GM12878 (cell line): Measurements from ENCODE around the gene ADGRV1. TPM values are rescaled to one million over a fixed set of nuclear protein-coding genes. Genes with fewer than 3 reads are reported as not detected.

ENCODE experiments used
- ATAC-seq: fragments of 200-7000 bp; cut with Tn5 transposase; 3 replicates; pipeline ENCODE4 v1.9.1; 2020; ENCODE audit warnings: mild to moderate bottlenecking, moderate library complexity
- BruUV-seq: library from RNA; stranded (reverse); fragments of 400-500 nt; replicated peaks from 2 replicates; lab custom pipeline; 2021; lab: Mats Ljungman, UMichigan
- CTCF ChIA-PET: fragments of 300-600 bp; sonication (Branson Sonifier 250); formaldehyde crosslinking; extraction: SDS; loops from one replicate; lab custom pipeline; 2021; ENCODE audit warnings: inconsistent platforms; lab: Yijun Ruan, JAX
- POLR2A ChIA-PET: fragments of 350-600 bp; formaldehyde crosslinking; extraction: SDS; loops from one replicate; lab custom pipeline; 2021; ENCODE audit warnings: inconsistent platforms; lab: Charles Lee
- RAD21 ChIA-PET: fragments of 300-600 bp; sonication (Branson Sonifier 250); formaldehyde crosslinking; loops from one replicate; lab custom pipeline; 2023; ENCODE audit warnings: antibody characterized with exemption; ENCODE audit not compliant: unreplicated experiment; lab: Charles Lee
- SMC1A ChIA-PET: fragments of 300-600 bp; sonication (Branson Sonifier 250); formaldehyde crosslinking; loops from one replicate; lab custom pipeline; 2023; ENCODE audit not compliant: unreplicated experiment, uncharacterized antibody; lab: Charles Lee
- DNase-seq: peaks from one replicate; pipeline ENCODE4 v3.0.0-alpha.2; 2011; ENCODE audit warnings: low read depth, low spot score
- FAIRE-seq: peaks from 3 replicates; lab custom pipeline; 2011; peaks lifted over from hg19 to GRCh38; lab: Jason Lieb, UNC
- H2AFZ ChIP-seq: 2 replicates; pipeline ENCODE4 v1.6.0; 2011; ENCODE audit warnings: low read depth, low read length, control low read depth; ENCODE audit not compliant: control insufficient read depth
- H3K27ac ChIP-seq: 2 replicates; pipeline ENCODE4 v1.5.1; 2011; ENCODE audit warnings: control low read depth; ENCODE audit not compliant: control insufficient read depth, insufficient read depth
- H3K27me3 ChIP-seq, 2 experiments: replicated peaks in 1 of 2; 2 replicates each; pipeline versions ENCODE4 v1.6.0 to v1.6.1; 2011; ENCODE audit warnings: low read length in 1 of 2; ENCODE audit not compliant: control insufficient read depth in 2 of 2, insufficient read depth in 2 of 2
- H3K36me3 ChIP-seq, 2 experiments: 2 replicates each; pipeline ENCODE4 v1.5.1; 2011; ENCODE audit warnings: low read length in 1 of 2; ENCODE audit not compliant: control insufficient read depth in 2 of 2, insufficient read depth in 2 of 2
- H3K4me1 ChIP-seq: 2 replicates; pipeline ENCODE4 v1.6.1; 2011; ENCODE audit warnings: mild to moderate bottlenecking, low read length, moderate library complexity, mixed read lengths; ENCODE audit not compliant: control insufficient read depth, insufficient read depth
- H3K4me2 ChIP-seq: 2 replicates; pipeline ENCODE4 v1.6.0; 2011; ENCODE audit warnings: control low read depth; ENCODE audit not compliant: control insufficient read depth, insufficient read depth
- H3K4me3 ChIP-seq: fragments of 200-600 bp; sonication (generic); 2 replicates; pipeline ENCODE4 v1.5.1; 2016
- H3K79me2 ChIP-seq: 2 replicates; pipeline ENCODE4 v1.6.0; 2011; ENCODE audit warnings: low read length; ENCODE audit not compliant: control insufficient read depth, insufficient read depth
- H3K9ac ChIP-seq: 2 replicates; pipeline ENCODE4 v1.8.0; 2011; ENCODE audit warnings: low read length, control low read depth, mixed read lengths; ENCODE audit not compliant: control insufficient read depth, insufficient read depth
- H3K9me3 ChIP-seq: replicated peaks from 3 replicates; pipeline ENCODE4 v1.5.1; 2011; ENCODE audit warnings: mild to moderate bottlenecking, low read length; ENCODE audit not compliant: control insufficient read depth, insufficient read depth
- H4K20me1 ChIP-seq: 2 replicates; pipeline ENCODE4 v1.6.0; 2011; ENCODE audit not compliant: control insufficient read depth, insufficient read depth
- ESRRA ChIP-seq: IDR thresholded peaks from 2 replicates; pipeline ENCODE4 v1.6.1; 2012; ENCODE audit warnings: mild to moderate bottlenecking, low read length, improper control_type of control experiment
- HDGF ChIP-seq: fragments of 450-650 bp; IDR thresholded peaks from 2 replicates; pipeline ENCODE4 v1.6.1; 2016; ENCODE audit warnings: antibody characterized with exemption
- HSF1 ChIP-seq: fragments of 150-350 bp; IDR thresholded peaks from 2 replicates; pipeline ENCODE4 v1.6.1; 2014; ENCODE audit warnings: mild to moderate bottlenecking, low read depth, low read length
- IRF3 ChIP-seq: fragments of 450-650 bp; IDR thresholded peaks from 2 replicates; pipeline ENCODE4 v1.6.1; 2014; ENCODE audit warnings: mild to moderate bottlenecking
- MEF2B ChIP-seq: fragments of 450-650 bp; IDR thresholded peaks from 2 replicates; pipeline ENCODE4 v1.6.1; 2018; ENCODE audit warnings: mild to moderate bottlenecking, moderate library complexity; ENCODE audit not compliant: partially characterized antibody, poor library complexity, severe bottlenecking
- MTA2 ChIP-seq: fragments of 450-650 bp; IDR thresholded peaks from 2 replicates; pipeline ENCODE4 v1.6.1; 2016; ENCODE audit warnings: low read depth, mild to moderate bottlenecking, moderate library complexity
- MYC ChIP-seq: IDR thresholded peaks from 2 replicates; pipeline ENCODE4 v1.6.1; 2011; ENCODE audit warnings: mild to moderate bottlenecking, low read length, moderate library complexity, inconsistent platforms; ENCODE audit not compliant: insufficient read depth, insufficient replicate concordance, insufficient read length, severe bottlenecking
- NBN ChIP-seq: fragments of 450-650 bp; IDR thresholded peaks from 2 replicates; pipeline ENCODE4 v1.6.1; 2016
- NKRF ChIP-seq: fragments of 450-650 bp; conservative IDR thresholded peaks from 2 replicates; pipeline ENCODE4 v1.6.1; 2017; ENCODE audit warnings: mild to moderate bottlenecking, moderate library complexity
- NR2C2 ChIP-seq: IDR thresholded peaks from 2 replicates; pipeline ENCODE4 v1.6.1; 2011; ENCODE audit warnings: borderline replicate concordance, low read depth; ENCODE audit not compliant: control insufficient read depth, insufficient read length
- POLR2A ChIP-seq: IDR thresholded peaks from 2 replicates; pipeline ENCODE4 v1.6.1; 2011; ENCODE audit warnings: low read depth, mild to moderate bottlenecking, low read length
- SREBF1 ChIP-seq: IDR thresholded peaks from 2 replicates; pipeline ENCODE4 v1.6.1; 2012; ENCODE audit warnings: mild to moderate bottlenecking, low read length
- SRF ChIP-seq, 2 experiments: IDR thresholded peaks; 2 replicates each; pipeline ENCODE4 v1.6.1; 2011; ENCODE audit warnings: low read depth in 2 of 2, low read length in 2 of 2, mild to moderate bottlenecking in 1 of 2, moderate library complexity in 1 of 2
- ZBTB33 ChIP-seq: fragments of 450-650 bp; IDR thresholded peaks from 2 replicates; pipeline ENCODE4 v1.6.1; 2017; ENCODE audit warnings: mild to moderate bottlenecking
- ZSCAN29 ChIP-seq: fragments of 450-650 bp; IDR thresholded peaks from 2 replicates; pipeline ENCODE4 v1.6.1; 2017; ENCODE audit warnings: mild to moderate bottlenecking, moderate library complexity
- WGBS: methylation state at CpG from one replicate; pipeline ENCODE4 v1.1.6; 2016; ENCODE audit warnings: low lambda C conversion rate; ENCODE audit not compliant: insufficient replicate concordance, insufficient coverage; ENCODE audit errors: missing lambda C conversion rate; 5-methylcytosine and 5-hydroxymethylcytosine counted together
- in situ Hi-C: fragments of 300-500 bp; cut with MboI; formaldehyde crosslinking; loops from 9 replicates; pipeline ENCODE4 v1.14.3; 2018; ENCODE audit warnings: mixed read lengths
- intact Hi-C: fragments of 100-400 bp; cut with micrococcal nuclease; formaldehyde crosslinking; loops from one replicate; pipeline ENCODE4 v1.14.2; 2022; ENCODE audit not compliant: unreplicated experiment
- polyA plus RNA-seq, 11 experiments: library from polyadenylated mRNA; depleted of rRNA in 4 of 11; unstranded in 6 of 11; stranded (reverse) in 5 of 11; fragments of >200 nt; fragmentation: Nextera tagmentation in 4 of 11; fragmentation: Illumina TruSeq in 1 of 11; extraction: Ambion mirVana in 4 of 11; extraction: Trizol in 1 of 11; gene quantifications; 1 replicate in 1 of 11; 2 replicates in 10 of 11; pipeline versions ENCODE4 v1.2.1 to v1.2.3, GENCODE V29; 2011 to 2016; ENCODE audit warnings: inconsistent platforms in 2 of 11, missing spikeins in 2 of 11, low read depth in 1 of 11
- total RNA-seq, 4 experiments: library from RNA; depleted of rRNA in 3 of 4; stranded (reverse); fragments of >200 nt in 3 of 4; fragmentation: Illumina TruSeq in 1 of 4; extraction: Trizol in 1 of 4; gene quantifications; 2 replicates each; pipeline versions ENCODE4 v1.2.1 to v1.2.3, GENCODE V29; 2013 to 2021

Gene ADGRV1
- total and polyA plus RNA-seq, 10 of the 15 experiments (the other 5 are each of a cell fraction or from before 2014, with no cell fraction given), result 0.04 to 8.1 (median 0.16) TPM; not detected in 1

GRCh38 chr5:90915393-90915792 is 356.8 kb downstream of the ADGRV1 start:
- H4K20me1 ChIP-seq, result no peaks in the 10 kb centered on the region
- H3K27ac ChIP-seq, result no peak overlapping the region
- ATAC-seq, result no peak
- H3K4me2 ChIP-seq, result no peak overlapping the region
- no peak for DNase-seq
- no peak overlapping the region for H3K9ac ChIP-seq
- in situ Hi-C loops, result no loop called here
- H3K9me3 ChIP-seq, result no peaks in the 10 kb centered on the region
- RAD21 ChIA-PET, result no interaction called here
- H2AFZ ChIP-seq, result no peak overlapping the region
- no peaks in the 10 kb centered on the region for H3K27me3 ChIP-seq
- no peaks in the 10 kb centered on the region for H3K79me2 ChIP-seq
- no peak overlapping the region for H3K4me3 ChIP-seq
- no peaks in the 10 kb centered on the region for H3K36me3 ChIP-seq
- POLR2A ChIA-PET, result no interaction called here
- no peak for TF ChIP-seq NBN
- TF ChIP-seq MEF2B, result no peak
- no peak for TF ChIP-seq ZBTB33
- TF ChIP-seq ESRRA, result no peak
- no peak for TF ChIP-seq SREBF1
- TF ChIP-seq POLR2A, result no peak
- no peak for TF ChIP-seq NR2C2
- no peak for TF ChIP-seq MTA2
- no peak for TF ChIP-seq NKRF
- TF ChIP-seq IRF3, result no peak
- TF ChIP-seq SRF (IDR thresholded peaks at IDR 0.05; ENCODE audit: low read depth in 2 of 2, low read length in 2 of 2), result no peak
- no peak for TF ChIP-seq MYC
- TF ChIP-seq ZSCAN29, result no peak
- TF ChIP-seq HDGF, result no peak
- no peak for TF ChIP-seq HSF1
- SMC1A ChIA-PET, result interaction anchor here (0.6 kb wide), 1 partner anchor 324 kb away, joined by 3 read pairs; no protein-coding TSS in a partner anchor
- CTCF ChIA-PET, result no interaction called here
- no peak for FAIRE-seq
- intact Hi-C loops, result no loop called here
- 27% methylated on average over 4 of the region's 4 CpGs for WGBS
- no TSS peak for BruUV-seq
- no peaks in the 10 kb centered on the region for H3K4me1 ChIP-seq
